Activated CD4-positive, CD25-positive, alpha-beta regulatory T cell treated with anti-CD3 and anti-CD28 coated beads, Interleukin-2, amount 50 U/mL, for 16 hours (primary cell): Measurements from ENCODE around the gene HOXD12.

ENCODE experiments used
- DNase-seq: peaks from one replicate; pipeline ENCODE4 v3.0.0-alpha.2; 2020; ENCODE audit warnings: low read depth, low spot score

Gene HOXD12

GRCh38 chr2:176120364-176121189, 21.0 kb downstream of the HOXD12 start:
- DNase-seq: no peak

- DNase-seq: no peak
Observed at GRCh38 chr2:176121190-176122051, 21.8 kb downstream of the HOXD12 start.

- DNase-seq: no peak
Observed at GRCh38 chr2:176122052-176122682, 22.6 kb downstream of the HOXD12 start.

GRCh38 chr2:176122683-176123410, 23.3 kb downstream of the HOXD12 start, which contains the start of gene HOXD9:
Gene HOXD9 (plus strand): TSS chr2:176122719. CDS start chr2:176122769, 50 bp downstream.
- no peak for DNase-seq

- DNase-seq: no peak
Observed at GRCh38 chr2:176123411-176124109, 24.0 kb downstream of the HOXD12 start.

GRCh38 chr2:176124110-176124946, 24.7 kb downstream of the HOXD12 start:
- DNase-seq: no peak

- DNase-seq: no peak
Observed at GRCh38 chr2:176124947-176125771, 25.6 kb downstream of the HOXD12 start.

- DNase-seq: no peak
Observed at GRCh38 chr2:176125772-176126054, 26.1 kb downstream of the HOXD12 start.

GRCh38 chr2:176126929-176127773, 27.6 kb downstream of the HOXD12 start:
- DNase-seq: peak; percentile 33

GRCh38 chr2:176127774-176128072, 28.1 kb downstream of the HOXD12 start:
- DNase-seq: no peak

GRCh38 chr2:176128172-176128981, 28.8 kb downstream of the HOXD12 start:
- no peak for DNase-seq

GRCh38 chr2:176128982-176129796, 29.6 kb downstream of the HOXD12 start, which contains the start of gene HOXD8:
Gene HOXD8 (plus strand): TSS chr2:176129705. CDS start chr2:176130367, 662 bp downstream.
- no peak for DNase-seq

GRCh38 chr2:176129813-176130146, 30.2 kb downstream of the HOXD12 start:
- DNase-seq: no peak

- no peak for DNase-seq
Observed at GRCh38 chr2:176130147-176130956, 30.8 kb downstream of the HOXD12 start.

- no peak for DNase-seq
Observed at GRCh38 chr2:176130957-176131847, 31.6 kb downstream of the HOXD12 start.
